OCI-LY7 (cell line): ENCODE measurements around the gene NPAT. TPM values are rescaled to one million over a fixed set of nuclear protein-coding genes. Genes with fewer than 3 reads are reported as not detected.

ENCODE experiments used
- BruUV-seq: library from RNA; stranded (reverse); fragments of 400-500 nt; replicated peaks from 2 replicates; lab custom pipeline; 2021; lab: Mats Ljungman, UMichigan
- CTCF ChIA-PET: fragments of 300-600 bp; sonication (Branson Sonifier 250); formaldehyde crosslinking; loops from one replicate; lab custom pipeline; 2022; ENCODE audit warnings: antibody characterized with exemption; ENCODE audit not compliant: unreplicated experiment; lab: Charles Lee
- POLR2A ChIA-PET: fragments of 300-600 bp; sonication (Branson Sonifier 250); formaldehyde crosslinking; loops from one replicate; lab custom pipeline; 2022; ENCODE audit warnings: antibody characterized with exemption; lab: Charles Lee
- DNase-seq: peaks from one replicate; pipeline ENCODE4 v3.0.0-alpha.2; 2015; ENCODE audit warnings: low spot score
- H2AFZ ChIP-seq: fragments of 200-600 bp; sonication (generic), shearing (Covaris generic); 2 replicates; pipeline ENCODE4 v1.6.1; 2014; ENCODE audit warnings: mild to moderate bottlenecking, antibody characterized with exemption, low read length, moderate library complexity
- H3K27ac ChIP-seq: fragments of 200-600 bp; sonication (generic); 2 replicates; pipeline ENCODE4 v1.5.1; 2014; ENCODE audit warnings: mixed run types, low read depth, mild to moderate bottlenecking, moderate library complexity, low read length, inconsistent platforms; ENCODE audit not compliant: poor library complexity, severe bottlenecking
- H3K36me3 ChIP-seq: fragments of 200-600 bp; sonication (generic); 2 replicates; pipeline ENCODE4 v1.6.1; 2014; ENCODE audit warnings: mild to moderate bottlenecking, antibody characterized with exemption, low read length, moderate library complexity, mixed read lengths; ENCODE audit not compliant: insufficient read depth
- H3K4me1 ChIP-seq: fragments of 200-600 bp; sonication (generic); 2 replicates; pipeline ENCODE4 v1.5.1; 2014; ENCODE audit warnings: mild to moderate bottlenecking, low read length; ENCODE audit not compliant: insufficient read depth, poor library complexity, severe bottlenecking
- H3K4me2 ChIP-seq: fragments of 200-600 bp; sonication (generic); 2 replicates; pipeline ENCODE4 v1.6.1; 2014; ENCODE audit warnings: mild to moderate bottlenecking, low read length
- H3K4me3 ChIP-seq: fragments of 200-600 bp; sonication (generic); 2 replicates; pipeline ENCODE4 v1.5.1; 2014; ENCODE audit warnings: mild to moderate bottlenecking, low read depth, low read length; ENCODE audit not compliant: poor library complexity, severe bottlenecking
- H3K79me2 ChIP-seq: fragments of 200-600 bp; sonication (generic); 2 replicates; pipeline ENCODE4 v1.6.1; 2016; ENCODE audit warnings: low read depth, mild to moderate bottlenecking, low read length, moderate library complexity, mixed read lengths; ENCODE audit not compliant: insufficient read depth
- H3K9me2 ChIP-seq: fragments of 200-600 bp; sonication (generic); 2 replicates; pipeline ENCODE4 v1.6.1; 2016; ENCODE audit warnings: mild to moderate bottlenecking, low read length, mixed read lengths; ENCODE audit not compliant: insufficient read depth
- H3K9me3 ChIP-seq: fragments of 200-600 bp; sonication (generic); 2 replicates; pipeline ENCODE4 v1.6.1; 2014; ENCODE audit warnings: mild to moderate bottlenecking, mixed run types, low read length, mixed read lengths
- H4K20me1 ChIP-seq: fragments of 200-600 bp; sonication (generic); 2 replicates; pipeline ENCODE4 v1.6.1; 2014; ENCODE audit warnings: mild to moderate bottlenecking, antibody characterized with exemption, low read length, moderate library complexity, mixed read lengths; ENCODE audit not compliant: insufficient read depth
- CTCF ChIP-seq: fragments of 200-600 bp; sonication (generic); conservative IDR thresholded peaks from 2 replicates; pipeline ENCODE4 v1.5.1; 2014; ENCODE audit warnings: mild to moderate bottlenecking, antibody characterized with exemption, low read length, moderate library complexity, mixed read lengths
- EZH2phosphoT487 ChIP-seq: fragments of 200-600 bp; sonication (generic); IDR thresholded peaks from 2 replicates; pipeline ENCODE4 v1.6.1; 2018; ENCODE audit warnings: low read depth, borderline replicate concordance, mild to moderate bottlenecking, mixed run types, antibody characterized with exemption, low read length, moderate library complexity, mixed read lengths
- intact Hi-C: fragments of 100-400 bp; cut with micrococcal nuclease; formaldehyde crosslinking; loops from one replicate; pipeline ENCODE4 v1.10.0; 2022; ENCODE audit not compliant: unreplicated experiment
- total RNA-seq, 2 experiments: library from RNA; depleted of rRNA in 1 of 2; stranded (reverse); fragments of >200 nt in 1 of 2; shearing (Covaris generic) in 1 of 2; gene quantifications; 2 replicates each; pipeline ENCODE4 v1.2.3, GENCODE V29; 2014 to 2022

Gene NPAT
- total RNA-seq, 2 experiments from 2014 or later = 22.6 to 26.9 TPM

GRCh38 chr11:108204376-108204775, 18.1 kb downstream of the NPAT start:
- Histone ChIP-seq H3K4me3 (no peak overlapping the region), H3K4me2 (no peak overlapping the region), H4K20me1 (no peaks in the 10 kb centered on the region), H3K9me2 (no peaks in the 10 kb centered on the region), H3K36me3 (peaks cover 99% of the 10 kb centered on the region), H2AFZ (no peak overlapping the region), H3K27ac (no peak overlapping the region), H3K9me3 (peaks cover 55% of the 10 kb centered on the region), H3K4me1 (no peaks in the 10 kb centered on the region), H3K79me2 (peaks cover 56% of the 10 kb centered on the region)
- BruUV-seq = no TSS peak
- intact Hi-C loops = no loop called here
- no peak for DNase-seq
- ChIA-PET CTCF (no interaction called here), POLR2A (no interaction called here)
- no peak for TF ChIP-seq CTCF

- no peak overlapping the region for H2AFZ ChIP-seq
- ChIA-PET POLR2A (interaction anchor here (0.6 kb wide), 1 partner anchor 54 kb away, joined by 3 read pairs; no protein-coding TSS in a partner anchor), CTCF (no interaction called here)
- no TSS peak for BruUV-seq
- no peak overlapping the region for H3K4me3 ChIP-seq
- peaks cover 47% of the 10 kb centered on the region for H3K9me3 ChIP-seq
- H3K9me2 ChIP-seq = no peaks in the 10 kb centered on the region
- intact Hi-C loops = no loop called here
- H3K79me2 ChIP-seq = peaks cover 51% of the 10 kb centered on the region
- H4K20me1 ChIP-seq = no peaks in the 10 kb centered on the region
- no peak for TF ChIP-seq EZH2phosphoT487
- no peak for TF ChIP-seq CTCF
- H3K4me2 ChIP-seq = no peak overlapping the region
- DNase-seq = no peak
- H3K36me3 ChIP-seq = peaks cover 100% of the 10 kb centered on the region
- no peaks in the 10 kb centered on the region for H3K4me1 ChIP-seq
- no peak overlapping the region for H3K27ac ChIP-seq
These were observed 19.4 kb downstream of the NPAT start for GRCh38 chr11:108203075-108203474.

GRCh38 chr11:108199446-108200321, 22.8 kb downstream of the NPAT start:
- ChIA-PET POLR2A (no interaction called here), CTCF (no interaction called here)
- TF ChIP-seq CTCF (no peak), EZH2phosphoT487 (no peak)
- intact Hi-C loops = no loop called here
- Histone ChIP-seq H4K20me1 (no peaks in the 10 kb centered on the region; the same call in 1 of the 2 replicates), H3K4me1 (no peaks in the 10 kb centered on the region), H3K4me2 (no peak overlapping the region), H3K27ac (no peak overlapping the region), H3K9me2 (no peaks in the 10 kb centered on the region), H3K79me2 (peaks cover 48% of the 10 kb centered on the region), H3K9me3 (peaks cover 15% of the 10 kb centered on the region), H3K4me3 (no peak overlapping the region), H3K36me3 (peaks cover 100% of the 10 kb centered on the region), H2AFZ (no peak overlapping the region)
- no peak for DNase-seq
- BruUV-seq = no TSS peak
